ENCODE measurements around the gene RNASEH2A. TPM values are rescaled to one million over a fixed set of nuclear protein-coding genes. Genes with fewer than 3 reads are reported as not detected.
A peak's percentile ranks its signal among the peaks of the same experiment; 100 is the strongest.

RNASEH2A gene
- polyA plus RNA-seq (2013, experiment 1 of 2), result 2.8 TPM
- polyA plus RNA-seq (2013, experiment 2 of 2), result 2.9 TPM

DNA sequence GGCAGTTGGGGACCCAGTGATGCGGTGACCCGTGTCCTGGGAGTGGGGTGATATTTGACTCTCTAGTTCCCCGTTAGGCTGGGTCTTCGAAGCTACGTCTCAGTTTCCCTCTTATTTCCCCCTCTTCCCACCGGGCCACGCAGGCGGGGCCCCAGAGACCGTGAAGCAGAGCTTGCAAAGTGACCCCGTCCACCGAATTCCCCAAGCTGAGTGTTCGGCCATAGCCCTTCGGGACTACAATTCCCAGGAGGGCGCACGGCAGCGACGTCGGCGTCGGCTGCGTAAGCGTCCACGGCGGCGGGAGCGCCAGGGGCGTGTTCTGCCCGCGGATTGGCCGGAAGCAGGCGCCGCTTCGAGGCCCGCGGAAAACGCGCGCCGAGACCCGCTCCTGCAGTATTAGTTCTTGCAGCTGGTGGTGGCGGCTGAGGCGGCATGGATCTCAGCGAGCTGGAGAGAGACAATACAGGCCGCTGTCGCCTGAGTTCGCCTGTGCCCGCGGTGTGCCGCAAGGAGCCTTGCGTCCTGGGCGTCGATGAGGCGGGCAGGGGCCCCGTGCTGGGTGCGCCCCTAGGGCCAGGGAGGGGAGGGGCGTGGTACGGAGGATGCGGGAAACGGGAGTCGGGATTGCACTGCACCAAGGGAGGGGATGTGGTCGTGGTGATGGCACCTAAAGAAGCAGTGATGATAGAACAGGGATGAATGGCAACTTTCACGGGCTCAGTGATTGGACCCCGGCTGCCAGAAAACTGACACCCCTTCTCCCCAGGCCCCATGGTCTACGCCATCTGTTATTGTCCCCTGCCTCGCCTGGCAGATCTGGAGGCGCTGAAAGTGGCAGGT lies at the start of gene RNASEH2A:
RNASEH2A (plus strand) TSS at position 343 of the 840 bp plus-strand sequence; CDS start at position 433, 90 bp downstream.
- Histone ChIP-seq H3K4me2 (ENCODE audit: low read length, poor library complexity, severe bottlenecking) (peak within 1 kb of the TSS; percentile 85), H2BK5ac (ENCODE audit: low read depth, low read length, poor library complexity, severe bottlenecking) (no peak within 1 kb of the TSS), H3K27me3 (ENCODE audit: control insufficient read depth in 1 of 2, insufficient read depth in 1 of 2, low read length in 2 of 2) (no peaks in the 10 kb centered on the region), H3K4me1 (ENCODE audit: control insufficient read depth, insufficient read depth, low read depth, low read length) (peaks cover 20% of the 10 kb centered on the region), H3K23ac (ENCODE audit: low read length in 2 of 2) (peak within 1 kb of the TSS in 1 of 2 experiments; percentile 29), H3K9me3 (ENCODE audit: control insufficient read depth, low read length) (no peaks in the 10 kb centered on the region), H4K91ac (ENCODE audit: low read length) (peak within 1 kb of the TSS; percentile 87), H3K4ac (ENCODE audit: low read depth in 1 of 2, low read length in 2 of 2) (peak within 1 kb of the TSS; percentile 18 to 19), H2BK120ac (ENCODE audit: low read depth, low read length) (peak within 1 kb of the TSS; percentile 81), H3K18ac (ENCODE audit: low read depth in 1 of 2, low read length in 2 of 2) (peak within 1 kb of the TSS; percentile 61), H2AK5ac (ENCODE audit: low read length, severe bottlenecking) (peak within 1 kb of the TSS; percentile 13), H3K79me1 (replicated peaks; ENCODE audit: low read length, poor library complexity, severe bottlenecking) (peaks cover 8% of the 10 kb centered on the region), H3K9ac (ENCODE audit: low read length) (peak within 1 kb of the TSS; percentile 79), H3K36me3 (ENCODE audit: control insufficient read depth in 1 of 2, insufficient read depth in 2 of 2, low read depth in 1 of 2, low read length in 2 of 2) (peaks cover 0 to 10% of the 10 kb centered on the region in 2 experiments), H2BK12ac (ENCODE audit: low read length in 2 of 2) (no peak within 1 kb of the TSS), H3K14ac (ENCODE audit: low read length in 2 of 2) (peak within 1 kb of the TSS in 1 of 2 experiments; percentile 57), H3K4me3 (ENCODE audit: insufficient read depth in 1 of 2, low read depth in 1 of 2, low read length in 2 of 2) (peak within 1 kb of the TSS; percentile 75 to 82), H2BK15ac (ENCODE audit: low read depth, poor library complexity, severe bottlenecking) (no peak within 1 kb of the TSS), H2AFZ (ENCODE audit: low read depth, low read length) (peak within 1 kb of the TSS; percentile 74), H4K8ac (ENCODE audit: low read length) (peak within 1 kb of the TSS; percentile 99), H3K27ac (ENCODE audit: low read length, poor library complexity, severe bottlenecking) (no peak within 1 kb of the TSS)
- peak; percentile 91 for DNase-seq
- 6% methylated on average over 55 of the region's 66 CpGs for WGBS

DNA sequence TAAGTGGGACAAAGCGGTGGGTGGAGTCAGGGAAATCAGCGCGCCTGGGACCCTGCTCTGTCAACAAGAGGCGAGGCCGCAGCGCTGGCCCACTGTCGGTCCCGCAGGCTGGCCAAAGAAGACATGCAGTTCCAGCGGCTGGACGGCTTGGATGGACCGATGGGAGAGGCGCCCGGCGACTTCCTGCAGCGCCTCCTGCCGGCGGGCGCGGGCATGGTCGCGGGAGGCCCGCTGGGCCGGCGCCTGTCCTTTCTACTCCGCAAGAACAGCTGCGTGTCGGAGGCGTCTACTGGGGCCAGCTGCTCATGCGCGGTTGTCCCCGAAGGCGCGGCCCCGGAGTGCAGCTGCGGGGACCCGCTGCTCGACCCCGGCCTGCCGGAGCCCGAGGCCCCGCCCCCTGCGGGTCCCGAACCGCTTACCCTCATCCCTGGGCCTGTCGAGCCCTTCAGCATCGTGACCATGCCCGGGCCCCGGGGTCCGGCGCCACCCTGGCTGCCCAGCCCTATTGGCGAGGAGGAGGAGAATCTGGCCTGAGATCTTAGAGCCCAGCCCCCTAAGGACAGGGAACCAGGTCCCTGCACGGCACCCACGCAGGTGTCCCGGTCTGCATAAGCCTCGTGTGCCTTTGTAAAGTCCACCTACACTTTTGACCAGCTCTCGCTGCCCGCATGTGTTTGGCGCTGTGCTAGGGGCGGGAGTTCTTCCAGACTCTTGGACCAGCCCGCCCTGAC lies 48.7 kb upstream of the RNASEH2A start:
- Histone ChIP-seq H3K27ac (ENCODE audit: low read length, poor library complexity, severe bottlenecking) (no peak overlapping the region), H3K27me3 (ENCODE audit: control insufficient read depth in 1 of 2, insufficient read depth in 1 of 2, low read length in 2 of 2) (peaks cover 6 to 9% of the 10 kb centered on the region in 2 experiments), H2AK5ac (ENCODE audit: low read length, severe bottlenecking) (no peak overlapping the region), H2BK12ac (ENCODE audit: low read length in 2 of 2) (peak overlapping the region in 1 of 2 experiments; percentile 29), H3K9me3 (ENCODE audit: control insufficient read depth, low read length) (no peaks in the 10 kb centered on the region), H3K23ac (ENCODE audit: low read length in 2 of 2) (peak overlapping the region in 1 of 2 experiments; percentile 50), H3K18ac (ENCODE audit: low read depth in 1 of 2, low read length in 2 of 2) (peak overlapping the region; percentile 40 to 91), H3K4me1 (ENCODE audit: control insufficient read depth, insufficient read depth, low read depth, low read length) (peaks cover 8% of the 10 kb centered on the region), H3K79me1 (replicated peaks; ENCODE audit: low read length, poor library complexity, severe bottlenecking) (no peaks in the 10 kb centered on the region), H4K91ac (ENCODE audit: low read length) (peak overlapping the region; percentile 56), H2BK5ac (ENCODE audit: low read depth, low read length, poor library complexity, severe bottlenecking) (no peak overlapping the region), H3K4ac (ENCODE audit: low read depth in 1 of 2, low read length in 2 of 2) (no peak overlapping the region), H2AFZ (ENCODE audit: low read depth, low read length) (peak overlapping the region; percentile 80), H3K4me2 (ENCODE audit: low read length, poor library complexity, severe bottlenecking) (peak overlapping the region; percentile 22), H3K4me3 (ENCODE audit: insufficient read depth in 1 of 2, low read depth in 1 of 2, low read length in 2 of 2) (peak overlapping the region; percentile 36 to 72), H3K9ac (ENCODE audit: low read length) (peak overlapping the region; percentile 80), H4K8ac (ENCODE audit: low read length) (peak overlapping the region; percentile 90), H2BK15ac (ENCODE audit: low read depth, poor library complexity, severe bottlenecking) (peak overlapping the region; percentile 6), H3K14ac (ENCODE audit: low read length in 2 of 2) (no peak overlapping the region), H3K36me3 (ENCODE audit: control insufficient read depth in 1 of 2, insufficient read depth in 2 of 2, low read depth in 1 of 2, low read length in 2 of 2) (peaks cover 5 to 9% of the 10 kb centered on the region in 2 experiments), H2BK120ac (ENCODE audit: low read depth, low read length) (peak overlapping the region; percentile 87)
- peak; percentile 77 for DNase-seq
- 15% methylated on average over 60 of the region's 60 CpGs for WGBS

DNA sequence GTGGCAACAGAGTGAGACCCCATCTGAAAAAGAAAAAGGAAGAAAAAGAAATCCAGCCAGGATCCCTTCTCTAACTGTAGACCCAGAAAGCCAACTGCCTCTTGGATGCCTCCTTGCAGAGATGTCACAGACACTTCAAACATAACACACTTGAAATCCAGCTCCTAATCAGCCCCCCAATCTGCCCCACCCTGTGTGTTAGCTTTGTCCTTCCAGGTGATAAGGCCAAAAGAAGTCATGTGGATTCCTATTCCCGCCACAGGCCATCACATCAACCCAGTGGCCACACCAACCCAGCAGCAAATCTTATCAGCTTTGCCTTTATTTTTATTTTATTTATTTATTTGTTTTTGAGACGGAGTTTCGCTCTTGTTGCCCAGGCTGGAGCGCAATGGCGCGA lies 46.7 kb upstream of the RNASEH2A start:
- peaks cover 8% of the 10 kb centered on the region for H3K4me1 ChIP-seq (ENCODE audit: control insufficient read depth, insufficient read depth, low read depth, low read length)
- no peak overlapping the region for H3K14ac ChIP-seq (ENCODE audit: low read length in 2 of 2)
- no peak overlapping the region for H4K8ac ChIP-seq (ENCODE audit: low read length)
- no peak overlapping the region for H3K9ac ChIP-seq (ENCODE audit: low read length)
- no peak overlapping the region for H3K4ac ChIP-seq (ENCODE audit: low read depth in 1 of 2, low read length in 2 of 2)
- H3K79me1 ChIP-seq (replicated peaks; ENCODE audit: low read length, poor library complexity, severe bottlenecking), result no peaks in the 10 kb centered on the region
- no CpG with 5 or more reads among the region's 6 CpGs for WGBS
- H3K4me3 ChIP-seq (ENCODE audit: insufficient read depth in 1 of 2, low read depth in 1 of 2, low read length in 2 of 2), result no peak overlapping the region
- no peaks in the 10 kb centered on the region for H3K27me3 ChIP-seq (ENCODE audit: control insufficient read depth in 1 of 2, insufficient read depth in 1 of 2, low read length in 2 of 2)
- H2BK120ac ChIP-seq (ENCODE audit: low read depth, low read length), result no peak overlapping the region
- H3K18ac ChIP-seq (ENCODE audit: low read depth in 1 of 2, low read length in 2 of 2), result no peak overlapping the region
- no peak overlapping the region for H4K91ac ChIP-seq (ENCODE audit: low read length)
- H3K4me2 ChIP-seq (ENCODE audit: low read length, poor library complexity, severe bottlenecking), result no peak overlapping the region
- no peak overlapping the region for H3K23ac ChIP-seq (ENCODE audit: low read length in 2 of 2)
- peaks cover 21 to 27% of the 10 kb centered on the region in 2 experiments for H3K36me3 ChIP-seq (ENCODE audit: control insufficient read depth in 1 of 2, insufficient read depth in 2 of 2, low read depth in 1 of 2, low read length in 2 of 2)
- no peak overlapping the region for H2AFZ ChIP-seq (ENCODE audit: low read depth, low read length)
- H2AK5ac ChIP-seq (ENCODE audit: low read length, severe bottlenecking), result no peak overlapping the region
- DNase-seq, result no peak
- no peak overlapping the region for H2BK15ac ChIP-seq (ENCODE audit: low read depth, poor library complexity, severe bottlenecking)
- no peak overlapping the region for H2BK5ac ChIP-seq (ENCODE audit: low read depth, low read length, poor library complexity, severe bottlenecking)
- no peaks in the 10 kb centered on the region for H3K9me3 ChIP-seq (ENCODE audit: control insufficient read depth, low read length)
- H3K27ac ChIP-seq (ENCODE audit: low read length, poor library complexity, severe bottlenecking), result no peak overlapping the region
- H2BK12ac ChIP-seq (ENCODE audit: low read length in 2 of 2), result no peak overlapping the region

DNA sequence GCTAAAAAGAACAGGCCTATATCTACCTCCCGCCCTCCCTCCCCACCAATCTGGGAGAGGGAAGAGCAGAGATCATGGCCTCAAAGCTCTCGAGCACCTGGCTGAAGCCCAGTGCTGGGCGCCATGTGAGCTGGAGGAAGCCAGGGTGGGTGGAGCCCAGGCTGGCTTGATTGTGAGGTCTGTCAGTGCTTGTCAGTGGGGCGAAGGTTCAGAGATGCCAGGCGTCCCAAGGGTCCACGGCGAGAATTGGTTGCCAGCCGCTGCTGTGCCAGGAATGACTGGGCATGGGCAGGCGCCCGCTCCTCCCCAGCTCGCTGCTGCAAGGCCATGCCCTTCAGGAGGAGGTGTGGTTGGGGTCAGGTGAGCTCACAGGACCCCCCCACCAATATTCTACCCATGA lies 43.3 kb upstream of the RNASEH2A start:
- no peak overlapping the region for H4K8ac ChIP-seq (ENCODE audit: low read length)
- H3K14ac ChIP-seq (ENCODE audit: low read length in 2 of 2), result no peak overlapping the region
- H3K4me2 ChIP-seq (ENCODE audit: low read length, poor library complexity, severe bottlenecking), result no peak overlapping the region
- WGBS, result 93% methylated on average over 5 of the region's 11 CpGs
- H2BK5ac ChIP-seq (ENCODE audit: low read depth, low read length, poor library complexity, severe bottlenecking), result no peak overlapping the region
- H3K27ac ChIP-seq (ENCODE audit: low read length, poor library complexity, severe bottlenecking), result no peak overlapping the region
- H3K4me1 ChIP-seq (ENCODE audit: control insufficient read depth, insufficient read depth, low read depth, low read length), result no peaks in the 10 kb centered on the region
- H3K79me1 ChIP-seq (replicated peaks; ENCODE audit: low read length, poor library complexity, severe bottlenecking), result no peaks in the 10 kb centered on the region
- no peak overlapping the region for H3K4ac ChIP-seq (ENCODE audit: low read depth in 1 of 2, low read length in 2 of 2)
- no peaks in the 10 kb centered on the region for H3K9me3 ChIP-seq (ENCODE audit: control insufficient read depth, low read length)
- peaks cover 33 to 55% of the 10 kb centered on the region in 2 experiments for H3K36me3 ChIP-seq (ENCODE audit: control insufficient read depth in 1 of 2, insufficient read depth in 2 of 2, low read depth in 1 of 2, low read length in 2 of 2)
- H2BK12ac ChIP-seq (ENCODE audit: low read length in 2 of 2), result no peak overlapping the region
- H2AFZ ChIP-seq (ENCODE audit: low read depth, low read length), result no peak overlapping the region
- H3K4me3 ChIP-seq (ENCODE audit: insufficient read depth in 1 of 2, low read depth in 1 of 2, low read length in 2 of 2), result no peak overlapping the region
- no peak overlapping the region for H2BK15ac ChIP-seq (ENCODE audit: low read depth, poor library complexity, severe bottlenecking)
- no peak overlapping the region for H2BK120ac ChIP-seq (ENCODE audit: low read depth, low read length)
- no peak overlapping the region for H2AK5ac ChIP-seq (ENCODE audit: low read length, severe bottlenecking)
- no peak overlapping the region for H4K91ac ChIP-seq (ENCODE audit: low read length)
- H3K23ac ChIP-seq (ENCODE audit: low read length in 2 of 2), result no peak overlapping the region
- H3K18ac ChIP-seq (ENCODE audit: low read depth in 1 of 2, low read length in 2 of 2), result no peak overlapping the region
- no peak for DNase-seq
- no peak overlapping the region for H3K9ac ChIP-seq (ENCODE audit: low read length)
- H3K27me3 ChIP-seq (ENCODE audit: control insufficient read depth in 1 of 2, insufficient read depth in 1 of 2, low read length in 2 of 2), result no peaks in the 10 kb centered on the region

All from mesenchymal stem cell (in vitro differentiated cells and primary cell).